ACC112 (cell line): ENCODE measurements around the gene MARCHF10.
"Not testable (repeated sequence)": the region's sequence is repeated elsewhere in the genome, so short reads cannot be mapped to it uniquely, and the experiment has no call there.

Experiments
- H2AFZ ChIP-seq: fragments of 200-600 bp; sonication (generic); one replicate; pipeline ENCODE4 v1.6.0; 2017; ENCODE audit warnings: antibody characterized with exemption, low read length; ENCODE audit not compliant: unreplicated experiment
- H3K27ac ChIP-seq: fragments of 200-600 bp; sonication (generic); 2 replicates; pipeline ENCODE4 v1.5.1; 2014; ENCODE audit warnings: low read depth, mild to moderate bottlenecking, antibody characterized with exemption, low read length, moderate library complexity
- H3K27me3 ChIP-seq: fragments of 200-600 bp; sonication (generic); 2 replicates; pipeline ENCODE4 v1.6.1; 2014; ENCODE audit warnings: mild to moderate bottlenecking, antibody characterized with exemption, low read length, moderate library complexity, mixed read lengths; ENCODE audit not compliant: insufficient read depth
- H3K36me3 ChIP-seq: fragments of 200-600 bp; sonication (generic); 2 replicates; pipeline ENCODE4 v1.6.1; 2016; ENCODE audit warnings: mild to moderate bottlenecking, antibody characterized with exemption, low read length, moderate library complexity, mixed read lengths; ENCODE audit not compliant: insufficient read depth
- H3K4me1 ChIP-seq: fragments of 200-600 bp; sonication (generic); one replicate; pipeline ENCODE4 v1.6.1; 2016; ENCODE audit warnings: low read length, mixed read lengths; ENCODE audit not compliant: insufficient read depth, unreplicated experiment, control insufficient read depth
- H3K4me3 ChIP-seq: fragments of 200-600 bp; sonication (generic); 2 replicates; pipeline ENCODE4 v1.5.1; 2014; ENCODE audit warnings: mild to moderate bottlenecking, low read depth, low read length
- H3K79me2 ChIP-seq: fragments of 200-600 bp; sonication (generic); one replicate; pipeline ENCODE4 v1.6.0; 2016; ENCODE audit warnings: low read length; ENCODE audit not compliant: control insufficient read depth, unreplicated experiment, insufficient read depth

Gene MARCHF10

GRCh38 chr17:62787366-62787765 lies 20.7 kb downstream of the MARCHF10 start:
- no peaks in the 10 kb centered on the region for H3K79me2 ChIP-seq
- H3K27ac ChIP-seq, result peak overlapping the region; percentile 32; the same call in 1 of the 2 replicates
- H3K27me3 ChIP-seq, result no peaks in the 10 kb centered on the region
- no peak overlapping the region for H2AFZ ChIP-seq
- H3K4me1 ChIP-seq, result peaks cover 33% of the 10 kb centered on the region
- H3K36me3 ChIP-seq, result no peaks in the 10 kb centered on the region
- no peak overlapping the region for H3K4me3 ChIP-seq

- H3K79me2 ChIP-seq, result no peaks in the 10 kb centered on the region
- H3K27me3 ChIP-seq, result no peaks in the 10 kb centered on the region
- H3K4me1 ChIP-seq, result peaks cover 29% of the 10 kb centered on the region
- H2AFZ ChIP-seq, result no peak overlapping the region
- peak overlapping the region; percentile 32; the same call in 1 of the 2 replicates for H3K27ac ChIP-seq
- no peak overlapping the region for H3K4me3 ChIP-seq
- H3K36me3 ChIP-seq, result no peaks in the 10 kb centered on the region
Measured at GRCh38 chr17:62786646-62787045, 21.5 kb downstream of the MARCHF10 start.

- not testable (repeated sequence) for H2AFZ ChIP-seq, H3K79me2 ChIP-seq, H3K4me3 ChIP-seq, H3K36me3 ChIP-seq, H3K27me3 ChIP-seq, H3K27ac ChIP-seq
- H3K4me1 ChIP-seq, result peaks cover 29% of the 10 kb centered on the region
Measured at GRCh38 chr17:62785983-62786382, 22.1 kb downstream of the MARCHF10 start.

GRCh38 chr17:62782730-62783270 lies 25.3 kb downstream of the MARCHF10 start:
- Histone ChIP-seq H3K4me3 (no peak overlapping the region), H3K4me1 (peaks cover 27% of the 10 kb centered on the region), H3K27ac (peak overlapping the region; percentile 66; the same call in 1 of the 2 replicates)

GRCh38 chr17:62781831-62782251 lies 26.3 kb downstream of the MARCHF10 start:
- Histone ChIP-seq H3K79me2 (no peaks in the 10 kb centered on the region), H2AFZ (no peak overlapping the region), H3K27ac (peak overlapping the region; percentile 66), H3K4me3 (no peak overlapping the region), H3K4me1 (peaks cover 20% of the 10 kb centered on the region), H3K36me3 (no peaks in the 10 kb centered on the region), H3K27me3 (no peaks in the 10 kb centered on the region)

More at GRCh38 chr17:62782730-62783270, 25.3 kb downstream of the MARCHF10 start:
- no peaks in the 10 kb centered on the region for H3K79me2 ChIP-seq
- no peak overlapping the region for H2AFZ ChIP-seq
- H3K36me3 ChIP-seq, result no peaks in the 10 kb centered on the region
- no peaks in the 10 kb centered on the region for H3K27me3 ChIP-seq

GRCh38 chr17:62781356-62781755 lies 26.8 kb downstream of the MARCHF10 start:
- H3K27me3 ChIP-seq, result no peaks in the 10 kb centered on the region
- no peak overlapping the region for H3K4me3 ChIP-seq
- H2AFZ ChIP-seq, result no peak overlapping the region
- H3K27ac ChIP-seq, result peak overlapping the region; percentile 66
- no peaks in the 10 kb centered on the region for H3K36me3 ChIP-seq
- H3K79me2 ChIP-seq, result no peaks in the 10 kb centered on the region
- peaks cover 20% of the 10 kb centered on the region for H3K4me1 ChIP-seq

GRCh38 chr17:62780951-62781350 lies 27.2 kb downstream of the MARCHF10 start:
- no peak overlapping the region for H2AFZ ChIP-seq
- no peaks in the 10 kb centered on the region for H3K36me3 ChIP-seq
- no peaks in the 10 kb centered on the region for H3K79me2 ChIP-seq
- H3K27me3 ChIP-seq, result no peaks in the 10 kb centered on the region
- peaks cover 20% of the 10 kb centered on the region for H3K4me1 ChIP-seq
- peak overlapping the region; percentile 66 for H3K27ac ChIP-seq
- H3K4me3 ChIP-seq, result no peak overlapping the region

GRCh38 chr17:62780269-62780668 lies 27.8 kb downstream of the MARCHF10 start:
- Histone ChIP-seq H3K27me3 (no peaks in the 10 kb centered on the region), H3K4me3 (no peak overlapping the region), H2AFZ (no peak overlapping the region), H3K4me1 (peaks cover 20% of the 10 kb centered on the region), H3K79me2 (no peaks in the 10 kb centered on the region), H3K27ac (no peak overlapping the region), H3K36me3 (no peaks in the 10 kb centered on the region)

- no peak overlapping the region for H3K4me3 ChIP-seq
- H3K36me3 ChIP-seq, result no peaks in the 10 kb centered on the region
- H3K4me1 ChIP-seq, result peaks cover 20% of the 10 kb centered on the region
- H2AFZ ChIP-seq, result no peak overlapping the region
- H3K79me2 ChIP-seq, result no peaks in the 10 kb centered on the region
- H3K27ac ChIP-seq, result peak overlapping the region; percentile 52
- H3K27me3 ChIP-seq, result no peaks in the 10 kb centered on the region
Measured at GRCh38 chr17:62778990-62779681, 29.0 kb downstream of the MARCHF10 start.

- no peaks in the 10 kb centered on the region for H3K79me2 ChIP-seq
- H3K4me1 ChIP-seq, result peaks cover 12% of the 10 kb centered on the region
- no peaks in the 10 kb centered on the region for H3K27me3 ChIP-seq
- H3K4me3 ChIP-seq, result no peak overlapping the region
- no peak overlapping the region for H2AFZ ChIP-seq
- no peak overlapping the region for H3K27ac ChIP-seq
- H3K36me3 ChIP-seq, result no peaks in the 10 kb centered on the region
Measured at GRCh38 chr17:62775876-62776275, 32.2 kb downstream of the MARCHF10 start.

- no peak overlapping the region for H3K4me3 ChIP-seq
- H3K27ac ChIP-seq, result no peak overlapping the region
- H3K79me2 ChIP-seq, result no peaks in the 10 kb centered on the region
- peaks cover 8% of the 10 kb centered on the region for H3K4me1 ChIP-seq
- H3K36me3 ChIP-seq, result no peaks in the 10 kb centered on the region
- H2AFZ ChIP-seq, result no peak overlapping the region
- H3K27me3 ChIP-seq, result no peaks in the 10 kb centered on the region
Measured at GRCh38 chr17:62774338-62774737, 33.8 kb downstream of the MARCHF10 start.
